Left lobe of liver (tissue), 1 donor: ENCODE data around the gene NANOG. TPM values are rescaled to one million over a fixed set of nuclear protein-coding genes. Genes with fewer than 3 reads are reported as not detected.

Source experiments
- total RNA-seq: library from RNA; stranded (reverse); gene quantifications from one replicate; pipeline ENCODE4 v1.2.1, GENCODE V29; 2021
- donor health status: DM: no; HTN: yes; CAD: no.

Gene NANOG
- total RNA-seq, 1 donor from 2014 or later, result 0.70 TPM

Other genes with a start within 250 kb of the NANOG start
- not detected for gene APOBEC1, start 123.5 kb upstream of the NANOG start, total RNA-seq
- gene GDF3, start 93.6 kb upstream of the NANOG start, total RNA-seq, result not detected
- gene DPPA3, start 78.0 kb upstream of the NANOG start, total RNA-seq, result not detected
- gene CLEC4C, start 42.0 kb upstream of the NANOG start, total RNA-seq, result not detected
- not detected for gene NANOGNB, start 24.2 kb upstream of the NANOG start, total RNA-seq
- 95.3 TPM for gene SLC2A14, start 83.5 kb downstream of the NANOG start, total RNA-seq
- 9.4 TPM for gene SLC2A3, start 146.8 kb downstream of the NANOG start, total RNA-seq
- 5.2 TPM for gene FOXJ2, start 243.3 kb downstream of the NANOG start, total RNA-seq